ENCODE data around the gene PKD1. TPM values are rescaled to one million over a fixed set of nuclear protein-coding genes. Genes with fewer than 3 reads are reported as not detected.

The PKD1 gene
- total RNA-seq, 1 experiment from 2014 or later, result 91.5 TPM

DNA sequence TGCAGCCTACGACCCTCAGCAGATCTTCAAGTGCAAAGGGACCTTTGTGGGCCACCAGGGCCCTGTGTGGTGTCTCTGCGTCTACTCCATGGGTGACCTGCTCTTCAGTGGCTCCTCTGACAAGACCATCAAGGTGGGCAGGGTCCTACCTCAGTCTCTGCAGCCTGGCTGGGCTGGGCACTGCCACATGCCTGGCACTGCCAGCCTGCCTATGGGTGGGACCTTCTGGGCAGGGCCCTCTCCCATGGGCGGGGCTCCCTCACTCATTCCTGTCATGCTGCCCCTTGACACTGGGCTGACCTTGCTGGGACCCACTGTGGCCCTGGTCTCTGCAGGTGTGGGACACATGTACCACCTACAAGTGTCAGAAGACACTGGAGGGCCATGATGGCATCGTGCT, 38.2 kb upstream of the PKD1 start:
- H3K4me1 ChIP-seq (replicated peaks; ENCODE audit: insufficient read depth), result no peaks in the 10 kb centered on the region
- H3K9me2 ChIP-seq (ENCODE audit: insufficient read depth), result no peaks in the 10 kb centered on the region
- no peak overlapping the region for H3K27ac ChIP-seq
- no peaks in the 10 kb centered on the region for H3K79me2 ChIP-seq (ENCODE audit: low read depth)
- no peaks in the 10 kb centered on the region; the same call in 1 of the 2 replicates for H3F3A ChIP-seq (ENCODE audit: insufficient read depth, low read depth)
- H3K36me3 ChIP-seq (ENCODE audit: low read depth), result no peaks in the 10 kb centered on the region
- ChIA-PET CTCF (no interaction called here), POLR2A (ENCODE audit: unreplicated experiment) (no interaction called here)
- H3K9me3 ChIP-seq (ENCODE audit: insufficient read depth, low read depth), result no peaks in the 10 kb centered on the region
- H3K4me2 ChIP-seq, result no peak overlapping the region
- intact Hi-C loops (cut with micrococcal nuclease; ENCODE audit: unreplicated experiment), result no loop called here
- BruUV-seq (replicated peaks), result no TSS peak
- H3K27me3 ChIP-seq (ENCODE audit: insufficient read depth, low read depth), result no peaks in the 10 kb centered on the region
- no peak overlapping the region for H3K4me3 ChIP-seq
- H4K20me1 ChIP-seq (ENCODE audit: insufficient read depth), result peaks cover 7% of the 10 kb centered on the region; the same call in 1 of the 2 replicates
- H2AFZ ChIP-seq, result no peak overlapping the region
- no peak for DNase-seq
- TF ChIP-seq EZH2 (IDR thresholded peaks at IDR 0.05; ENCODE audit: low read depth), result no peak
- TF ChIP-seq, protein P1, sequence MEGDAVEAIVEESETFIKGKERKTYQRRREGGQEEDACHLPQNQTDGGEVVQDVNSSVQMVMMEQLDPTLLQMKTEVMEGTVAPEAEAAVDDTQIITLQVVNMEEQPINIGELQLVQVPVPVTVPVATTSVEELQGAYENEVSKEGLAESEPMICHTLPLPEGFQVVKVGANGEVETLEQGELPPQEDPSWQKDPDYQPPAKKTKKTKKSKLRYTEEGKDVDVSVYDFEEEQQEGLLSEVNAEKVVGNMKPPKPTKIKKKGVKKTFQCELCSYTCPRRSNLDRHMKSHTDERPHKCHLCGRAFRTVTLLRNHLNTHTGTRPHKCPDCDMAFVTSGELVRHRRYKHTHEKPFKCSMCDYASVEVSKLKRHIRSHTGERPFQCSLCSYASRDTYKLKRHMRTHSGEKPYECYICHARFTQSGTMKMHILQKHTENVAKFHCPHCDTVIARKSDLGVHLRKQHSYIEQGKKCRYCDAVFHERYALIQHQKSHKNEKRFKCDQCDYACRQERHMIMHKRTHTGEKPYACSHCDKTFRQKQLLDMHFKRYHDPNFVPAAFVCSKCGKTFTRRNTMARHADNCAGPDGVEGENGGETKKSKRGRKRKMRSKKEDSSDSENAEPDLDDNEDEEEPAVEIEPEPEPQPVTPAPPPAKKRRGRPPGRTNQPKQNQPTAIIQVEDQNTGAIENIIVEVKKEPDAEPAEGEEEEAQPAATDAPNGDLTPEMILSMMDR (conservative IDR thresholded peaks at IDR 0.05), result no peak

DNA sequence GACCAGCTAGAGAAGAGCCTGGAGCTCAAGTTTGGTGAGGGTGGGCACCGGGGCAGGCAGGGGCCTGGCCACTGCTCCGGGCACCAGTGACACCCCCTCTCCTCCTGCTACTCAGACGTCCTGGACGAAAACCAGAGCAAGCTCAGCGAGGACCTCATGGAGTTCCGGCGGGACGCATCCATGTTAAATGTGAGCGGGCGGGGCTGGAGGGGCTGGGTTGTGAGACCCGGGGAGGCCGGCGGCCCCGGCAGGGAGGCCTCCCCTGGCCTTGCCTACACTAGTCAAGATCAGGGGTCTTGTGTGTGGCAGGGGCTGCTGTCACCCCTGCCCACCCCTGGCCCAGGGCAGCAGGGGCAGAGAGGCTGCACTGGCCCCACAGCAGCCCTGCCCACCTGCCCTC, 37.7 kb upstream of the PKD1 start:
- Histone ChIP-seq H3K79me2 (ENCODE audit: low read depth) (no peaks in the 10 kb centered on the region), H3K4me3 (no peak overlapping the region), H3K27ac (no peak overlapping the region), H2AFZ (no peak overlapping the region), H3K9me3 (ENCODE audit: insufficient read depth, low read depth) (no peaks in the 10 kb centered on the region), H3K9me2 (ENCODE audit: insufficient read depth) (no peaks in the 10 kb centered on the region), H4K20me1 (ENCODE audit: insufficient read depth) (peaks cover 7% of the 10 kb centered on the region; the same call in 1 of the 2 replicates), H3K27me3 (ENCODE audit: insufficient read depth, low read depth) (no peaks in the 10 kb centered on the region), H3F3A (ENCODE audit: insufficient read depth, low read depth) (no peaks in the 10 kb centered on the region; the same call in 1 of the 2 replicates), H3K4me1 (replicated peaks; ENCODE audit: insufficient read depth) (no peaks in the 10 kb centered on the region), H3K36me3 (ENCODE audit: low read depth) (no peaks in the 10 kb centered on the region), H3K4me2 (no peak overlapping the region)
- intact Hi-C loops (cut with micrococcal nuclease; ENCODE audit: unreplicated experiment), result no loop called here
- TF ChIP-seq, protein P1 (conservative IDR thresholded peaks at IDR 0.05), result no peak
- TF ChIP-seq EZH2 (IDR thresholded peaks at IDR 0.05; ENCODE audit: low read depth), result no peak
- ChIA-PET POLR2A (ENCODE audit: unreplicated experiment) (no interaction called here), CTCF (no interaction called here)
- no peak for DNase-seq
- no TSS peak for BruUV-seq (replicated peaks)

- H3K36me3 ChIP-seq (ENCODE audit: low read depth), result 0 out of 2 replicates have a peak, but pooled peaks cover under 1% of the 10 kb centered on the region
- intact Hi-C loops (cut with micrococcal nuclease; ENCODE audit: unreplicated experiment), result no loop called here
- no peaks in the 10 kb centered on the region for H3K9me2 ChIP-seq (ENCODE audit: insufficient read depth)
- POLR2A ChIA-PET (ENCODE audit: unreplicated experiment), result no interaction called here
- BruUV-seq (replicated peaks), result no TSS peak
- peaks cover 11% of the 10 kb centered on the region; the same call in 1 of the 2 replicates for H4K20me1 ChIP-seq (ENCODE audit: insufficient read depth)
- DNase-seq, result no peak
- no peaks in the 10 kb centered on the region; the same call in 1 of the 2 replicates for H3F3A ChIP-seq (ENCODE audit: insufficient read depth, low read depth)
- H3K79me2 ChIP-seq (ENCODE audit: low read depth), result no peaks in the 10 kb centered on the region
- no peak overlapping the region for H3K27ac ChIP-seq
- H3K4me1 ChIP-seq (replicated peaks; ENCODE audit: insufficient read depth), result no peaks in the 10 kb centered on the region
- no peak overlapping the region for H3K4me2 ChIP-seq
- TF ChIP-seq, protein P1 (conservative IDR thresholded peaks at IDR 0.05), result no peak
- no peak for TF ChIP-seq EZH2 (IDR thresholded peaks at IDR 0.05; ENCODE audit: low read depth)
- no peaks in the 10 kb centered on the region for H3K9me3 ChIP-seq (ENCODE audit: insufficient read depth, low read depth)
- H3K27me3 ChIP-seq (ENCODE audit: insufficient read depth, low read depth), result no peaks in the 10 kb centered on the region
- H2AFZ ChIP-seq, result no peak overlapping the region
- CTCF ChIA-PET, result no interaction called here
- H3K4me3 ChIP-seq, result no peak overlapping the region
Observed at GRCh38 chr16:2172688-2173335, 37.1 kb upstream of the PKD1 start.
